Body of pancreas (tissue), 4 donors: Measurements from ENCODE around the gene LYAR. TPM values are rescaled to one million over a fixed set of nuclear protein-coding genes. Genes with fewer than 3 reads are reported as not detected.
"Not testable (repeated sequence)": the region's sequence is repeated elsewhere in the genome, so short reads cannot be mapped to it uniquely, and the experiment has no call there.

Experiments used
- ATAC-seq: fragments of 150-250 bp; one replicate; pipeline ENCODE4 v1.9.1; 2016
- DNase-seq, 4 donors: peaks; one replicate each; pipeline ENCODE4 v3.0.0-alpha.2; 2019
- H3K27ac ChIP-seq, 4 donors: fragments of 200-600 bp; sonication (generic); 1 replicate in 3 of 4; 2 replicates in 1 of 4; pipeline versions ENCODE4 v1.5.1 to v1.6.1; 2016 to 2019; ENCODE audit warnings: mild to moderate bottlenecking in 1 of 4, mixed read lengths in 1 of 4, moderate library complexity in 1 of 4
- H3K27me3 ChIP-seq, 2 donors: fragments of 200-600 bp; sonication (generic); one replicate each; pipeline ENCODE4 v1.6.0; 2016; ENCODE audit warnings: mild to moderate bottlenecking in 1 of 2
- H3K36me3 ChIP-seq, 2 donors: fragments of 200-600 bp; sonication (generic); replicated peaks in 1 of 2; 2 replicates each; pipeline ENCODE4 v1.5.1; 2016; ENCODE audit warnings: low read depth in 2 of 2; ENCODE audit not compliant: insufficient read depth in 1 of 2
- H3K4me1 ChIP-seq: fragments of 200-600 bp; sonication (generic); one replicate; pipeline ENCODE4 v1.6.0; 2016
- H3K4me3 ChIP-seq, 2 donors: fragments of 200-600 bp; sonication (generic); 1 replicate in 1 of 2; 2 replicates in 1 of 2; pipeline ENCODE4 v1.5.1; 2016 to 2019
- H3K9me3 ChIP-seq, 3 donors: fragments of 200-600 bp; sonication (generic); 1 replicate in 2 of 3; 2 replicates in 1 of 3; pipeline ENCODE4 v1.5.1; 2016
- CTCF ChIP-seq, 7 experiments: fragments of 450-650 bp in 4 of 7; fragments of 200-600 bp in 3 of 7; sonication (generic) in 3 of 7; IDR thresholded peaks; one replicate each; pipeline ENCODE4 v1.5.1; 2016 to 2019; ENCODE audit warnings: antibody characterized with exemption in 7 of 7
- POLR2A ChIP-seq, 3 donors: fragments of 450-650 bp; IDR thresholded peaks; one replicate each; pipeline ENCODE4 v1.6.1; 2016; ENCODE audit warnings: antibody characterized with exemption in 3 of 3, mild to moderate bottlenecking in 2 of 3
- WGBS, 2 donors: methylation state at CpG; one replicate each; pipeline ENCODE4 v1.1.5; 2017; 5-methylcytosine and 5-hydroxymethylcytosine counted together
- intact Hi-C: fragments of 100-400 bp; cut with DNase I; formaldehyde crosslinking; loops from one replicate; pipeline ENCODE4 v1.15.1; 2023
- total RNA-seq, 2 donors: library from RNA; depleted of rRNA; stranded (reverse); fragments of >200 nt; gene quantifications; one replicate each; pipeline ENCODE4 v1.1.0, GENCODE V29; 2016

LYAR gene
- total RNA-seq, 2 donors from 2014 or later, result 7.6 to 12.5 TPM

GRCh38 chr4:4254199-4254598, 35.8 kb downstream of the LYAR start:
- intact Hi-C loops, result no loop called here
- ATAC-seq (no peak), DNase-seq (no peak)
- Histone ChIP-seq H3K4me3 (no peak overlapping the region), H3K36me3 (no peaks in the 10 kb centered on the region), H3K4me1 (peaks cover under 1% of the 10 kb centered on the region), H3K27me3 (no peaks in the 10 kb centered on the region), H3K9me3 (no peaks in the 10 kb centered on the region), H3K27ac (no peak overlapping the region)
- TF ChIP-seq POLR2A (IDR thresholded peaks at IDR 0.05) (no peak), CTCF (IDR thresholded peaks at IDR 0.05) (no peak)
- 81% methylated on average over 11 of the region's 11 CpGs for WGBS, 2 donors

- no peak for DNase-seq
- no peaks in the 10 kb centered on the region for H3K9me3 ChIP-seq
- peaks cover 18% of the 10 kb centered on the region for H3K4me1 ChIP-seq
- TF ChIP-seq POLR2A (IDR thresholded peaks at IDR 0.05) (no peak), CTCF (IDR thresholded peaks at IDR 0.05) (no peak)
- H3K27ac ChIP-seq, result no peak overlapping the region
- no peak for ATAC-seq
- no peaks in the 10 kb centered on the region for H3K27me3 ChIP-seq
- H3K4me3 ChIP-seq, result no peak overlapping the region
- H3K36me3 ChIP-seq, result peaks cover 0 to 2% of the 10 kb centered on the region in 2 donors
- WGBS, 2 donors, result 75 to 76% methylated on average over 8 of the region's 8 CpGs
- intact Hi-C loops, result no loop called here
Observed at GRCh38 chr4:4249866-4250265, 40.1 kb downstream of the LYAR start.

GRCh38 chr4:4249342-4249741, 40.6 kb downstream of the LYAR start:
- ATAC-seq, H3K4me3 ChIP-seq, H3K36me3 ChIP-seq, DNase-seq, intact Hi-C loops, H3K27me3 ChIP-seq, H3K9me3 ChIP-seq: not testable (repeated sequence)
- H3K4me1 ChIP-seq, result peaks cover 18% of the 10 kb centered on the region
- H3K27ac ChIP-seq, result peak overlapping the region in 1 of 4 donors; percentile 94
- 93 to 95% methylated on average over 12 to 15 of the region's 15 CpGs for WGBS, 2 donors

GRCh38 chr4:4248885-4249203, 41.1 kb downstream of the LYAR start:
- 16 to 17% methylated on average over 10 of the region's 10 CpGs for WGBS, 2 donors
- peaks cover 0 to 5% of the 10 kb centered on the region in 2 donors for H3K36me3 ChIP-seq
- H3K27me3 ChIP-seq, result no peaks in the 10 kb centered on the region
- intact Hi-C loops, result no loop called here
- DNase-seq, result no peak
- peaks cover 18% of the 10 kb centered on the region for H3K4me1 ChIP-seq
- peak overlapping the region; percentile 67 to 94 for H3K4me3 ChIP-seq
- no peaks in the 10 kb centered on the region for H3K9me3 ChIP-seq
- peak overlapping the region; percentile 90 to 94 (median 94) for H3K27ac ChIP-seq
- no peak for TF ChIP-seq POLR2A (IDR thresholded peaks at IDR 0.05)
- no peak for TF ChIP-seq CTCF (IDR thresholded peaks at IDR 0.05)
- ATAC-seq, result no peak

- peak within 1 kb of the TSS; percentile 90 to 94 (median 94) for H3K27ac ChIP-seq
- peaks cover 0 to 5% of the 10 kb centered on the region in 2 donors for H3K36me3 ChIP-seq
- peak; percentile 96 for ATAC-seq
- H3K9me3 ChIP-seq, result no peaks in the 10 kb centered on the region
- DNase-seq, result peak; percentile 92 to 94 (median 93)
- WGBS, 2 donors, result 1 to 14% methylated on average over 4 to 61 of the region's 62 CpGs
- H3K4me1 ChIP-seq, result peaks cover 18% of the 10 kb centered on the region
- peak within 1 kb of the TSS; percentile 67 to 94 for H3K4me3 ChIP-seq
- H3K27me3 ChIP-seq, result no peaks in the 10 kb centered on the region
- intact Hi-C loops, result no loop called here
- TF ChIP-seq CTCF (IDR thresholded peaks at IDR 0.05), result peak in 4 of 7 experiments; percentile 39 to 58 (median 48)
- TF ChIP-seq POLR2A (IDR thresholded peaks at IDR 0.05), result peak; percentile 62 to 89 (median 85)
Observed at GRCh38 chr4:4248029-4248884, 41.7 kb downstream of the LYAR start, which contains the start of gene TMEM128. TMEM128 (minus strand) TSS chr4:4248223; CDS start chr4:4248202, 21 bp downstream.
